T-helper 1 cell treated with Interleukin-12 subunit alpha and Interleukin-12 subunit beta and Interleukin-4 antibody, amounts not matched to agents 30 ng/mL and 1 ng/mL, for 36 hours (primary cell): ENCODE measurements around the gene PPP6R3. TPM values are rescaled to one million over a fixed set of nuclear protein-coding genes. Genes with fewer than 3 reads are reported as not detected.

Experiments
- intact Hi-C: fragments of 100-400 bp; cut with micrococcal nuclease; formaldehyde crosslinking; loops from one replicate; pipeline ENCODE4 v1.15.1; 2024
- total RNA-seq: library from RNA; stranded (reverse); gene quantifications from 2 replicates; pipeline ENCODE4 v1.2.3, GENCODE V29; 2022

PPP6R3 gene
- total RNA-seq, 1 donor from 2014 or later: 139 TPM

DNA sequence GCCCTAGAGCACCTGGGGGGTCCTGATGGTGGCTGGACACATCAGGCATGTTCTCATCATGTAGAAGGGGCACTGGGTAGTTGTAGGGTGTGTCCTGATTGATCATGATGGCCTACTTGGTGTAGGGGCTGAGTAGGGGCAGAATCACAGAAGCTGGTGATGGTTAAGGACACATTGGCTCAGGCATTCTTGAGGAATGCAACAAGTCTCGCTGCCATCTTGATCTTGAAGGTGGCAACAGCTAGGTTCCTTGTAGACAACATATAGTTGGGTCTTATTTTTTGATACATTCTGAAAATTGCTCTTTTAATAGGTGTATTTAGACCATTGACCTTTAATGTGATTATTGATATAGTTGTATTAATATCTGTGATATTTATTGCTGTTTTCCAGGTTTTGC is 28.1 kb downstream of the PPP6R3 start:
- intact Hi-C loops: no loop called here

DNA sequence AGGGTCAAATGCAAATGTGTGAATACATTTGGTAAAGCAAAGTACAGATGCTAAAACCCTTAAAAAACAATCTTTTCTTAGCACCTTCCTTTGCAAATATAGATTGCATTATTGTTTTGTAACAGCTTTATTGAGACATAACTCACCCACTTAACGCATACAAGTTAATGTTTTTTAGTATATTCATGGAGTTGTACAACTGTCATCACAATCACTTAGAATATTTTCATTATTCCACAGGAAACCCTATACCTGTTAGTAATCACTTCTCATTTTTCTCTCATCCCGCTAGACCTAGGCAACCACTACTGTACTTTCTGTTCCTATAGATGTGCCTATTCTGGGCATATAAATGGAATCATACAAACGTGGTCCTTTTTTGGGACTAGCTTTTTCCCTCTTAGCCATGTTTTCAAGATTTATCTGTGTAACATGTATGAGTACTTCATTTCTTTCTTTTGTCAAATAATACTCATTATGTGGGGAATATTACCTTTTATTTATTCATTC is 34.7 kb downstream of the PPP6R3 start:
- intact Hi-C loops: no loop called here

- intact Hi-C loops: no loop called here
These were observed 35.3 kb downstream of the PPP6R3 start for GRCh38 chr11:68495872-68496271.

DNA sequence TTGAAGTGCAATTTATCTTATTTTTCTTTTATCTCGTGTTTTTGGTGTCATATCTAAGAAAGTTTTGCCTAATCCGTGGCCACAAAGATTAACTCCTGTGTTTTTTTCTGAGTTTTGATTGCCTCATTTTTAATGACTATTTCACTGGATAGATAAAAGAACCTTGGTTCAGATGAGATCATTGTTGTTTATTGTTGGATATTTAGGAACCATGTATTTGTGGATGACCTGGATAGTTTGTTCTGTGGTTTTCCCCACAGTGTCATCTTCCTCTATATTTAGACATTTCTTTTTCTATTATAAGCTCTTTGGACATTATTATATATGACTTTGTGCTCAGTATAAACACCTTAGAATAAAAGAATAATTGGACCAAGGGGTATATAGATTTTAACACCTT is 37.2 kb downstream of the PPP6R3 start:
- intact Hi-C loops: no loop called here

DNA sequence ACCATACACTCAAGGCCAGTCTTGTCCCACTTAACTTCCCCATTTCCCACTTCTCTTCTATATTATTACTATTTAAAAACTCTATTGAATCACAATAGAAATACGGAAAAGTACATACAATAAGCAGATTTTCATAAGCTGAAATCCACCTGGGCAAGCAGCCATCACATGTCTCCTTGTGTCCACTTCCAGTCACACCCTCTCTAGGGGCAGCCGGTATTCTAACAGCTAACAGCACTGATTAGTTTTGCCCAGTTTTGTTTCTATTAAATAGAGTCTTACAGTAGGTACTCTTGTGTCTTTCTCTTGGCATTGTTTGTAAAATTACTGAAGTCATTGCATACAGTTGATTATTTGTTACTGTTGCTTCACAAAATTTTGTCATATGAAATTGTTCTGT is 37.8 kb downstream of the PPP6R3 start:
- intact Hi-C loops: no loop called here

- intact Hi-C loops: no loop called here
These were observed 38.6 kb downstream of the PPP6R3 start for GRCh38 chr11:68498903-68499883.

DNA sequence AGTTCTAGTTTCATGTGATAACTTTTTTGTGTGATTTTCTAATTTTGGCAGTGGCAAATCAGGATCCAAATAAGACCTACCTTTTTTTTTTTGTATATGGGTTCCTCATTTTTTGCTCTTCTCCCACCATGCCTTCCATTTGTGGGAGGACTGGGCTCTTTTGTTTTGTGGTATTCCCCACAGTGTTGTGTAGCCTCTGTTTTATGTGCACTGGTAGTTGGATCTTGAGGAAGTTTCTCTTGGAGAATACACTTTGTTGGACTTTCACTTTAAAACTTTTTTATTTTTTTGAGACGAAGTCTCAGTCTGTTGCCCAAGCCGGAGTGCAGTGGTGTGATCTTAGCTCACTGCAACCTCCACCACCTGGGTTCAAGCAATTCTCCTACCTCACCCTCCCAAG is 39.7 kb downstream of the PPP6R3 start:
- intact Hi-C loops: no loop called here

DNA sequence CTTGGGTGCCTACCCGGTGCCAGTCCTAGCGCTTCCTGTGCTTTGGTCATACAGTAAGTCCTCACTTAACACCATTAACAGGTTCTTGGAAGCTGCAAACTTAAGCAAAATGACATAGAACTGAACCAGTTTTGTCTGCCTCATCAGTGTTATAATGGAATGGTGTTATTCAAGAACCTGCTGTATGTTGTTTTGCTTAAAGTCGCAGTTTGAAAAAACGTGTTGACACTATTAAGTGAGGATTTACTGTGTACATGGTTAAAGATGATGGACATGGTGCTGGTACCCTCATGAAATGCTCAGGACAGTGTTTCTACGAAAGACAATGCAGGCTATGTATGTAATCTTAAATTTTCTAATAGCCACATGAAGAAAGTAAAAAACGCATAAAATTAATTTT is 41.3 kb downstream of the PPP6R3 start:
- intact Hi-C loops: no loop called here

DNA sequence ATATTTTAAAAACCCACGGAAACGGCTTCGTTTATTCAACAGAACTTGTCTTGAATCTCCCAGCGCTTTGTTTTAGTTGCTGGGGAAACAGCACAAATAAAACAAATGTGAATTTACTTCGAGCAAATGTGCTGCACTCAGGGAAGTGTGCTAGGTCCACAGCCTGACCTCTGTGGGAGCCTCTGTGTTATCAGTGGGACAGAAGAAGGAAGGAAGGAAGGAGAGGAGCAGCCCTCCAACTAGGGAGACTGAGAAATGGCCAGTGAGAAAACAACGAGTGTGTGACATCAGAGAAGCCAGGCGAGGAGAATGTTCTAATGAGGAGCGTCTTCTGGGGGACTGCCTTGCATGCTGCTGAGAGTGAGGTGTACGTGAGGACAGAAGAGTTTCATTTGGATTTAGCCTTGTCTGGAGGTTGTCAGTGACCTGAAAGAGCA is 42.7 kb downstream of the PPP6R3 start:
- intact Hi-C loops: no loop called here

DNA sequence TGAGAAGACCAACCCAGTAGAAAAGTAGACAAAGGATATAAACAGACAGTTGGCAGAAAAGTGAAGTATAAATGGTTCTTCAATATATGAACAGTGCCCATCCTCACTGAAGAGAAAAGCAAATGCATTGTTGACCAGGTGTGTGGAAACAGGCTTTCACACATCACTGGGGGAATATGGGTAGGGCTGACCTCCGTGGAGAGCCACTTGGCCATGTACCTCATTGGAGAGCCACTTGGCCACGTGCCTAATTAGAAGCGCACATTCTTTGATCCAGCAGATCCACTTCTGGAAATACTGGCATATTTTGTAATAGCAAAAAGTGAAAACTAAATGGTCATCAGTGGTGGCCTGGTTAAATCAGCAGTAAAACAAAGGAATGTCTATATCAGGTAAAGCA is 43.2 kb downstream of the PPP6R3 start:
- intact Hi-C loops: no loop called here

DNA sequence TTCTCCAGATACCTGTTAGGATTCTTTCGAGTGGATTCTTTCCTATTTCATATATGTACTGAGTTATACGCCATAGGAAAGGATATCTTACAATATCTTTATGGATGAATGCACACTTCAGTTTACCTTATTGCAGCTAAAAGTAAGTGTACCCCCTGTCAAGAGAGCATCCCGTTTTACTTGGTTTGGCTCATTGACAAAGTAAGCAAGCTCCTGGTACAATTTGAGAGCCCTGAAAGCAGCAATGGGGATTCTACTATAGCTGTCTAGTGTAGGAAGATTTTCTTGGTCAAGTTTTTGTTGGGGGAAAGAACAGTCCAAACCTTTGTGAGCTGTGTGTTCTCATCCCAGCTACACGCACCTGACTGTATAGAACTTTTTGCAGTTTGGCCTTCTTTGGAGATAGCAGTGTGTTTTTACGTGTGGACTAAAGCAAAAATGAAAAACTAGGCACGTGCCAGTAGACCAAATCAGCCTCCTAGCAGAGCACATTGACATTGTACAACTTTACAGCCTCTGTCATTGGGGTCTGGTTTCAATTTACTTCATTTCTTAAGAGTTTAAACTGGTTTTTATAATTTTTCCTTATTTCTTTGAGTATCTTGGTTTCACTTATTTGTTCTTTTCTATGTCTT is 44.0 kb downstream of the PPP6R3 start:
- intact Hi-C loops: no loop called here

- intact Hi-C loops: no loop called here
These were observed 45.0 kb downstream of the PPP6R3 start for GRCh38 chr11:68505596-68505995.

DNA sequence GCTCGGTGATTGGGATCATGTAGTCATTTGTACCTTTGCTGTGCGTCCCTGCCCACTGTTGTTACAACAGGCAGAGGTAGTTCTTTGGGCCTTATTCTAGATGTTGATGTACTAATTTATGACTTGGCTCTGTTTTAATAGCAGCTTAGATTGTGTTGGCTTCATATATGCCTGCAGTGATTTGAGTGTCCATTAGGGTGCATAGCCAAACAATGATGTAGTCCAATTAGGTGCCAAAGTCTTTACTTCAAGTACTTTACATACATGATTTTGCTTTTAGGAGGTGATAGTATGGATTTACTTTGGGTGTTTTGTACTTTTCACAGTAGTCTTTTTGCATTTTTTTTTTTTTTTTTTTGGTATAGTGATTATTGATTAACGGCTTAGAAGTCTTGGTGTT is 46.4 kb downstream of the PPP6R3 start:
- intact Hi-C loops: no loop called here

- intact Hi-C loops: no loop called here
These were observed 47.9 kb downstream of the PPP6R3 start for GRCh38 chr11:68508425-68508824.

DNA sequence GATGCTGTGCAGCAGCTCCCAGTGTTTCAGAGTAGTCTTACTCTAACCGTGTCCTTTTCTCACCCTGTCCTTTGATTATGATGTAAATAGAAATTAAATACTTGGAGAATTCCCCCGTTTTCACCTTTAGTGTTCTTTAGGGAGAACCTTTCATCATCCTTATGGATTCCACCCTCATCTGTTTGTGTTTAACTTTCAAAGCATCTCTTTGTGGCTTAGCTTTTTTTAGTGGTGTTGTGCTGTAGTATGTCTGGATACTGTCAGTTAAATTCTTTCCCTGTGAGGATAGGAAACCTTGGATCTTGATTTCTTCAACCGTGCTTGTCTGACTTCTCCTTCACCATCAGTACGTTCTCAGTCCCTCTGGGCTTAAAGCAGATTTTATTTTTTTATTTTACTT is 48.5 kb downstream of the PPP6R3 start:
- intact Hi-C loops: no loop called here

GRCh38 chr11:68513930-68514487 is 53.5 kb downstream of the PPP6R3 start:
- intact Hi-C loops: no loop called here

DNA sequence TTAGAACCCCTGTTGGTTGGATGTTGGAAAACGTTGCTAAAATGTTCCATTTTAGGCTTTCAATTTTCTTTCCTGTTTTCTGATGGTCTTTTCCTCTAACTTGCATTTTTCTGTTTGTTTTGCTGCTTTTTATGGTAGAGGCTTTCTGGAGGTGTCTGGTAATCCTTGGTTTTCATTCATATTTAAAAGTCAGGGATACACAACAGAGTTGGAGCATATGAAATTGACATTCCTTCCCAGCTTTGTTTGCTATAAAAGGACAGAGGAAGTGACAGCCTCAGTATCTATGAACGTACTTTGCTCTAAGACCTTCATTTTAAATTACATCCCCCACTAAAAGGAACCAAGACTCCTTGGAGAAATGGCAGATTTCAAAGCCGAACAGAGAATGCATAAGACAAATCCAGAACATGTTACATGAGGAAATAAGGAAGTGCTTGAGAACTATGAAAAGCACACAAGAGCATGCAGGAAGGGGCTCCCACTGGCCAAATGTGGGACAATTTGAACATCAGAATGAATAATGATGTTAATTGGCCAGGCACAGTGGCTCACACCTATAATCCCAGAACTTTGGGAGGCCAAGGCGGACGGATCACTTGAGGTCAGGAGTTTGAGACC is 56.7 kb downstream of the PPP6R3 start:
- intact Hi-C loops: no loop called here

GRCh38 chr11:68518191-68518590 is 57.6 kb downstream of the PPP6R3 start:
- intact Hi-C loops: no loop called here

DNA sequence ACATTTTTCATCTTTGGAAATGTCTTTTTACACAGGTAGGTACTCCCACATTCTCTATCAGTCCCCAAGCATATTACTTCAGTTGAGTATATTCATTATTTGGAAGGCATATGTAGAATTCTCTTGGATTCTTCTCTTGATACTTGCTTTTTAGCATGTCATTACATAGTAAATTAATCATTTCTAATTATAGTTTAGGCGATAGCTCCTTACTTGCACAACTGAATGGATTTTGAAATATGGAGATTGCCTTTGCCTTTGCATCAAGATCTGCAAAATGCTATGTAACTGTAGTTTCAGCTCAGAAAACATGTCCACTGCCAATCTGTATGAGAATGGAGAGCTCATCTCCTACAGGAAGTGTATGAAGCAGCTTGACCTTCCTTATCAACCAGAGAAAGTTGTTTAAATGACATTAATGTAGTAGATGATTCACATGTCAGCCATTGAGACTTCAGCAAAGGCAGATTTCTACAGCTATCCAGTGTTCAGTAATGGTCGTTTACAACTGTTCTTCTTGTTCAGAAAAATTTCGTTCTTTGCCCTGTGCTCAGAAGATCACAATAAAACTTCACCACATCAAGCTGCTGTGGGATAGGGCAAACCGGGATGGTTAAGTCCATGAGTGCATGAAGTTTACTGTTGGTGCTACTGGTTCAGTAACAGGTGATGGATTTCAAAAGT is 61.6 kb downstream of the PPP6R3 start:
- intact Hi-C loops: no loop called here

- intact Hi-C loops: no loop called here
These were observed 62.5 kb downstream of the PPP6R3 start for GRCh38 chr11:68523033-68523432.

- intact Hi-C loops: no loop called here
These were observed 63.2 kb downstream of the PPP6R3 start for GRCh38 chr11:68523743-68524142.
